Central memory CD8-positive, alpha-beta T cell (primary cell): ENCODE measurements around the gene NCAN.
A peak's percentile ranks its signal among the peaks of the same experiment; 100 is the strongest.

Source experiments
- ATAC-seq: fragments of 150-1000 bp; cut with Tn5 transposase; replicated peaks from 2 replicates; pipeline ENCODE4 v1.10.0; 2022; ENCODE audit warnings: mild to moderate bottlenecking, moderate FRiP score, moderate number of reproducible peaks; ENCODE audit not compliant: poor library complexity, severe bottlenecking; ENCODE audit errors: extremely low read depth
- DNase-seq, 2 donors: peaks; one replicate each; pipeline ENCODE4 v3.0.0; 2021; ENCODE audit warnings: low spot score in 2 of 2
- H3K27ac Mint-ChIP-seq: one replicate; pipeline ENCODE4 v1.8.0; 2022; ENCODE audit warnings: low read depth, mild to moderate bottlenecking, moderate library complexity, mixed read lengths
- H3K27me3 Mint-ChIP-seq: one replicate; pipeline ENCODE4 v1.8.0; 2022; ENCODE audit warnings: mixed read lengths
- H3K36me3 Mint-ChIP-seq: one replicate; pipeline ENCODE4 v1.8.0; 2022; ENCODE audit warnings: mild to moderate bottlenecking, moderate library complexity, mixed read lengths; ENCODE audit not compliant: insufficient read depth
- H3K4me1 Mint-ChIP-seq: one replicate; pipeline ENCODE4 v1.8.0; 2022; ENCODE audit warnings: mixed read lengths
- H3K4me3 Mint-ChIP-seq: one replicate; pipeline ENCODE4 v1.8.0; 2022; ENCODE audit warnings: mild to moderate bottlenecking, moderate library complexity, mixed read lengths
- H3K9me3 Mint-ChIP-seq: one replicate; pipeline ENCODE4 v1.8.0; 2022; ENCODE audit warnings: mixed read lengths

Gene NCAN

DNA sequence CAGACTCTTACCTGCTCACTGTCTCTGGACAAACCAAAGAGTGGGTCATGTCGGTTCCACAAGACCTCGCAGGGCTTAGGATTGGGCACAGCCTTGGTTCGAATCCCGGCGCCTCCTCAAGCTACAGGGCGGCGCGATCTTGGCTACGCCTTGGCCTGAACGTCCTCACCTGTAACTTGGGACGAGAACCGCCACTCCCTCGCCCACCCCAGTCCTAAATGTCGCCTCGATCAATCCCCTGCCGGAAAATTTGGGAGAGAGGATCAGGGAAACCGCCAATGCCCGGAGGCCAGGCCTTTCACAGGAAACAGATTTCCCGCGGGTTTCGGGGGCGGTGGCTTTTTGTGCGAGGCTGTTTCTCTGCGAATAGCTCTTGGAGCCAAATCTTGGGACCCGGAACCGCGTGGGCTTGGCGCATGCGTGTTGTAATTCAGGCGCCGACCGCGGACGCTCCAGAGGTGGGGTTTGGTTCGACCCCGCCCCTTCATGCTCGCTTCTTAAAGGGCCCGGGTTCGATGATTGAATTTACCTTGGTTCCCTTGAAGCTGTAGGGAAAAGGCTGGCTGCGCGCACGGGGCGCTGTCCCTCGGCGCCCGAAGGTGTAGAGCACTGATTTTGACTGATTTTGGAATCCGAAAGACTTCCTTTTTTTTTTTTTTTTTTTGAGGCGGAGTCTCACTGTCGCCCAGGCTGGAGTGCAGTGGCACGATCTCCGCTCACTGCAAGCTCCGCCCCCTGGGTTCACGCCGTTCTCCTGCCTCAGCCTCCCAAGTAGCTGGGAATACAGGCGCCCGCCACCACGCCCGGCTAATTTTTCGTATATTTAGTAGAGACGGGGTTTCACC, 8.5 kb upstream of the NCAN start, which contains the start of gene NR2C2AP:
TSS of gene NR2C2AP (minus strand) at position 403 of the 845 bp plus-strand sequence. CDS start at position 49, 354 bp downstream.
- H3K4me3 Mint-ChIP-seq: peak within 1 kb of the TSS; percentile 89
- DNase-seq: peak; percentile 82 to 84
- peaks cover 10% of the 10 kb centered on the region for H3K9me3 Mint-ChIP-seq
- H3K27me3 Mint-ChIP-seq: no peaks in the 10 kb centered on the region
- peaks cover 30% of the 10 kb centered on the region for H3K4me1 Mint-ChIP-seq
- H3K27ac Mint-ChIP-seq: peak within 1 kb of the TSS; percentile 82
- H3K36me3 Mint-ChIP-seq: peaks cover 8% of the 10 kb centered on the region
- peak; percentile 94 for ATAC-seq

GRCh38 chr19:19204181-19204580, 7.6 kb upstream of the NCAN start:
- Mint-ChIP-seq H3K4me1 (peaks cover 30% of the 10 kb centered on the region), H3K36me3 (peaks cover 7% of the 10 kb centered on the region), H3K27me3 (no peaks in the 10 kb centered on the region), H3K4me3 (peak overlapping the region; percentile 89), H3K27ac (no peak overlapping the region), H3K9me3 (peaks cover 10% of the 10 kb centered on the region)
- no peak for DNase-seq
- ATAC-seq: no peak

DNA sequence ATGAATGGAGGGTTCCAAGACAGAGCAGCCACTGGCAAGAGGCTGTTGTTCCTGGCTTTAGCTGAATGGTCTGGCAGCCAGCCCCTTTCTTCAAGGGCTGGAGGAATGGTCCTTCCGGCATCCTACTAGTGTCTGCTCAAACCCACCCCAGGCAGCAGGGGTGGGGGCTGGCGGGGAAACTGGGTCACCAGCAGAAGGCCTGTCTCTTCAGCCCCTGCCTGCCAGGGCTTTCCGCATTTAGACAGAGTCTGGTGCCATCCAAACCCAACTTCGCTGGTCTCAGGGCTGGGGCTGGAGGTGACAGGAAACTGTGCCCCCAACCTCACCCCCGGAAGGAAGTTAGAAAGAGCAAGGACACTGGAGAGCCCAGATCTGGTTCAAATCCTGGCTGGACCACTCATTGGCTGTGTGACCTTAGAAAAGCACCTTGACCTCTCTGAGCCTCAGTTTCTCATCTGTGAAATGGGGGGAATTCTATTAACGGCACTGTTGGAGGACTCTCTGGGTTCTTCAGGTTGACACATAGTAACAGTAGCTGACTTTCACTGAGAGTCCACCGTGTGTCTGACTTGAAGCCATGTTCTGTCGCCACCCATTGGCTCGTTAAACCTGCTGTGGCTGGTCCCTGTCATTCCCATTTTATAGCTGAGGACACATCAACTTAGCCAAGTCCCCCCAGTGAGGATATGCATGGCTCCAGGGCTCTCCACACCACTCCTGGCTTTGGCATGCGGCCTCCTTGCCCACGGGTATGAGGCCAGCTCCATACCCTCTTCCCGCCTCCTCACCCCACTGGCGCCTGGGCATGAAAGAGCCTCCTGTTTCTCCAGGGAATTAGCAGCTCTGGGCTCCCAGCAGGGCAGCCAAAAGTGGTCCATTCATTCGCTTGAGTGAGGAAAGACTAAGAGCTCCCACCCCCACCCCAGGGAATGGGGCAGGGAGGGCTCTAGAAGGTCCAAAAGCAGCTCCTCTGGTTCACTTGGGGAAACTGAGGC, 6.0 kb upstream of the NCAN start:
- peaks cover 10% of the 10 kb centered on the region for H3K27me3 Mint-ChIP-seq
- ATAC-seq: no peak
- peaks cover 30% of the 10 kb centered on the region for H3K4me1 Mint-ChIP-seq
- peaks cover 10% of the 10 kb centered on the region for H3K9me3 Mint-ChIP-seq
- no peak overlapping the region for H3K4me3 Mint-ChIP-seq
- peaks cover 3% of the 10 kb centered on the region for H3K36me3 Mint-ChIP-seq
- H3K27ac Mint-ChIP-seq: peak overlapping the region; percentile 49
- DNase-seq: no peak

DNA sequence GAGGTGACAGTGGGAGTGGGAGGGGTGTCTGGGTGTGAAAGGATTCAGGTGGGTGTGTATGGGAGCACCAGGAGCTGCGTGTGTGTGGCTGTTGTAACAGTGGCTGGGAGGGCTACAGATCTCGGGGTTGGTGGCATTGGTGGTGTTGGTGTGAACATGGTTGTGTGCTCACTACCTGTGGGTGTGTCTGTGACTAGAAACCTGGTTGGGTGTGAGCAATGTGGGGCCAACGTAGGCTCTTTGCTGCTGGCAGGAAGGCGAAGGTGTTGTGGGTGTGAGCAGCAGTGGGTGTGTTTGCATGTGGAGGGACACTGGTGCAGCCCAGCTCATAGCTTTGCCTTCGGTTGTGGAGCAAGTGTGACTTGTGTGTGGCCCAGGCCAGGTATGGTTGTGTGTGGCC, 4.8 kb upstream of the NCAN start:
- Mint-ChIP-seq H3K27me3 (peaks cover 20% of the 10 kb centered on the region), H3K27ac (peak overlapping the region; percentile 32), H3K4me1 (peaks cover 30% of the 10 kb centered on the region), H3K36me3 (peaks cover 3% of the 10 kb centered on the region), H3K9me3 (peaks cover 10% of the 10 kb centered on the region), H3K4me3 (peak overlapping the region; percentile 34)
- DNase-seq (no peak), ATAC-seq (no peak)

- Mint-ChIP-seq H3K27ac (peak overlapping the region; percentile 32), H3K27me3 (peaks cover 30% of the 10 kb centered on the region), H3K36me3 (peaks cover 3% of the 10 kb centered on the region), H3K4me1 (peaks cover 20% of the 10 kb centered on the region), H3K4me3 (peak overlapping the region; percentile 34), H3K9me3 (peaks cover 10% of the 10 kb centered on the region)
- no peak for DNase-seq
- no peak for ATAC-seq
Observed at GRCh38 chr19:19207637-19208572, 3.9 kb upstream of the NCAN start.

- Mint-ChIP-seq H3K4me3 (no peak overlapping the region), H3K27me3 (peaks cover 44% of the 10 kb centered on the region), H3K4me1 (peaks cover 21% of the 10 kb centered on the region), H3K9me3 (peaks cover 10% of the 10 kb centered on the region), H3K36me3 (peaks cover 2% of the 10 kb centered on the region), H3K27ac (no peak overlapping the region)
- DNase-seq (no peak), ATAC-seq (no peak)
Observed at GRCh38 chr19:19209372-19209771, 2.4 kb upstream of the NCAN start.

GRCh38 chr19:19212916-19213315, 1.2 kb downstream of the NCAN start:
- Mint-ChIP-seq H3K4me1 (peaks cover 13% of the 10 kb centered on the region), H3K36me3 (peaks cover 2% of the 10 kb centered on the region), H3K27me3 (peaks cover 73% of the 10 kb centered on the region), H3K9me3 (no peaks in the 10 kb centered on the region), H3K4me3 (no peak overlapping the region), H3K27ac (no peak overlapping the region)
- no peak for DNase-seq
- ATAC-seq: no peak

GRCh38 chr19:19213426-19214158, 1.8 kb downstream of the NCAN start:
- Mint-ChIP-seq H3K4me3 (no peak overlapping the region), H3K4me1 (peaks cover 12% of the 10 kb centered on the region), H3K36me3 (peaks cover 2% of the 10 kb centered on the region), H3K27me3 (peaks cover 73% of the 10 kb centered on the region), H3K27ac (no peak overlapping the region), H3K9me3 (no peaks in the 10 kb centered on the region)
- no peak for ATAC-seq
- DNase-seq: no peak

DNA sequence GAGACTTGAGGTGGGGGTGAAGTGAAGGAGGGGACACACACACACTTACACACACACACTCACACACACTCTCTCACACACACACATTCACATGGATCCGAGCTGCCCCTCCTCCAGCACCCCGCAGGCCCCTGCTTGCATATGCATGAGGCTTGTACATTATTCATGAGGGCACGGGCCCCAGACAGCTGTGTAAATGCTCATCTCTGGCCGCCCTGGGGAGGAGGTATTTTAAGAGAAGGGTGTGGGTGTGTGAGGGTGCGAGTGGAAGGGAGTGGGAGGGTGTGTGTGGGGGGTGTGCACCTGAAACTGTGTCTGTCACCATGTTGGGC, 2.4 kb downstream of the NCAN start:
- Mint-ChIP-seq H3K4me1 (peaks cover 12% of the 10 kb centered on the region), H3K36me3 (peaks cover 2% of the 10 kb centered on the region), H3K27ac (no peak overlapping the region), H3K4me3 (no peak overlapping the region), H3K27me3 (peaks cover 73% of the 10 kb centered on the region), H3K9me3 (no peaks in the 10 kb centered on the region)
- DNase-seq (no peak), ATAC-seq (no peak)

- Mint-ChIP-seq H3K27me3 (peaks cover 69% of the 10 kb centered on the region), H3K36me3 (peaks cover 2% of the 10 kb centered on the region), H3K4me3 (no peak overlapping the region), H3K4me1 (peaks cover 12% of the 10 kb centered on the region), H3K27ac (no peak overlapping the region), H3K9me3 (no peaks in the 10 kb centered on the region)
- ATAC-seq: no peak
- DNase-seq: no peak
Observed at GRCh38 chr19:19214892-19215291, 3.1 kb downstream of the NCAN start.

- peaks cover 63% of the 10 kb centered on the region for H3K27me3 Mint-ChIP-seq
Observed at GRCh38 chr19:19215792-19216191, 4.0 kb downstream of the NCAN start.

More at GRCh38 chr19:19215792-19216191, 4.0 kb downstream of the NCAN start:
- DNase-seq (no peak), ATAC-seq (no peak)
- H3K4me1 Mint-ChIP-seq: peaks cover 12% of the 10 kb centered on the region
- H3K9me3 Mint-ChIP-seq: no peaks in the 10 kb centered on the region
- peaks cover 2% of the 10 kb centered on the region for H3K36me3 Mint-ChIP-seq
- no peak overlapping the region for H3K27ac Mint-ChIP-seq
- no peak overlapping the region for H3K4me3 Mint-ChIP-seq
